ENCODE measurements around the gene PGRMC2.

Gene PGRMC2

GRCh38 chr4:128220286-128221235 lies 67.1 kb downstream of the PGRMC2 start:
- no peak for DNase-seq (ENCODE audit: low read depth, low spot score)
